Liver (tissue), 3 donors: ENCODE measurements around the gene MTMR2.

Experiments
- EGR1 ChIP-seq, 2 donors: IDR thresholded peaks; 2 replicates each; pipeline ENCODE4 v1.6.1; 2016 to 2018; ENCODE audit warnings: antibody characterized with exemption in 2 of 2, low read depth in 2 of 2
- GABPA ChIP-seq, 2 donors: IDR thresholded peaks in 1 of 2; conservative IDR thresholded peaks in 1 of 2; 2 replicates each; pipeline ENCODE4 v1.6.1; 2016; ENCODE audit warnings: antibody characterized with exemption in 2 of 2, mild to moderate bottlenecking in 1 of 2, moderate library complexity in 1 of 2
- JUND ChIP-seq, 2 donors: IDR thresholded peaks; 2 replicates each; pipeline ENCODE4 v1.6.1; 2016; ENCODE audit warnings: antibody characterized with exemption in 2 of 2
- RAD21 ChIP-seq, 2 donors: IDR thresholded peaks; 2 replicates each; pipeline ENCODE4 v1.6.1; 2016; ENCODE audit warnings: antibody characterized with exemption in 2 of 2, mild to moderate bottlenecking in 2 of 2
- TAF1 ChIP-seq: conservative IDR thresholded peaks from 2 replicates; pipeline ENCODE4 v1.6.1; 2016; ENCODE audit warnings: antibody characterized with exemption, mild to moderate bottlenecking
- TF ChIP-seq, protein P1 (sequence below): IDR thresholded peaks from 2 replicates; pipeline ENCODE4 v1.6.1; 2016; ENCODE audit warnings: antibody characterized with exemption, mild to moderate bottlenecking
- TF ChIP-seq, protein P2 (sequence below): IDR thresholded peaks from 2 replicates; pipeline ENCODE4 v1.6.1; 2016; ENCODE audit warnings: antibody characterized with exemption
- TF ChIP-seq, protein P3 (sequence below): fragments of 150-350 bp; IDR thresholded peaks from 2 replicates; pipeline ENCODE4 v1.5.1; 2017; ENCODE audit warnings: improper control_type of control experiment, low read depth, low read length; ENCODE audit not compliant: missing input control
- TF ChIP-seq, protein P4 (sequence below): IDR thresholded peaks from 2 replicates; pipeline ENCODE4 v1.6.1; 2016; ENCODE audit warnings: antibody characterized with exemption
- donor health status: healthy.
- donor health status: healthy.

DNA sequence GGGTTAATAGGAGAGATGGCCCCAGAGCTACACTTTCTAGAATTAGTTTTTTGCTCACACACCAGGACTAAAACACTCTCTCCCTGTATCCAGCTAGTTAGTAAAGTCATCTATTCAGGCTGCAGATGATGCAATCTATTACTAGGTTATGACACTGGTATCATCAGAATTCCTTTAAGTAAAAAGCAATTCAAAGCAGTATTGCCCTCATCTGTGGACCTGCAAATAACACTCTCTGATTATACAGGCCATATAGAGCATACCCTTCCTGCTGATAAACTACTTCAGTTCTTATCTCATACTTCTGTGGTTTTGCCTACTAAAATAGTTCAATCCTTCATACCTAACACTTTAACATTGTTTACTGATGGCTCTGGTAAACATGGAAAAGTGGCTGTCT, 13.5 kb upstream of the MTMR2 start:
- TF ChIP-seq, protein P1, sequence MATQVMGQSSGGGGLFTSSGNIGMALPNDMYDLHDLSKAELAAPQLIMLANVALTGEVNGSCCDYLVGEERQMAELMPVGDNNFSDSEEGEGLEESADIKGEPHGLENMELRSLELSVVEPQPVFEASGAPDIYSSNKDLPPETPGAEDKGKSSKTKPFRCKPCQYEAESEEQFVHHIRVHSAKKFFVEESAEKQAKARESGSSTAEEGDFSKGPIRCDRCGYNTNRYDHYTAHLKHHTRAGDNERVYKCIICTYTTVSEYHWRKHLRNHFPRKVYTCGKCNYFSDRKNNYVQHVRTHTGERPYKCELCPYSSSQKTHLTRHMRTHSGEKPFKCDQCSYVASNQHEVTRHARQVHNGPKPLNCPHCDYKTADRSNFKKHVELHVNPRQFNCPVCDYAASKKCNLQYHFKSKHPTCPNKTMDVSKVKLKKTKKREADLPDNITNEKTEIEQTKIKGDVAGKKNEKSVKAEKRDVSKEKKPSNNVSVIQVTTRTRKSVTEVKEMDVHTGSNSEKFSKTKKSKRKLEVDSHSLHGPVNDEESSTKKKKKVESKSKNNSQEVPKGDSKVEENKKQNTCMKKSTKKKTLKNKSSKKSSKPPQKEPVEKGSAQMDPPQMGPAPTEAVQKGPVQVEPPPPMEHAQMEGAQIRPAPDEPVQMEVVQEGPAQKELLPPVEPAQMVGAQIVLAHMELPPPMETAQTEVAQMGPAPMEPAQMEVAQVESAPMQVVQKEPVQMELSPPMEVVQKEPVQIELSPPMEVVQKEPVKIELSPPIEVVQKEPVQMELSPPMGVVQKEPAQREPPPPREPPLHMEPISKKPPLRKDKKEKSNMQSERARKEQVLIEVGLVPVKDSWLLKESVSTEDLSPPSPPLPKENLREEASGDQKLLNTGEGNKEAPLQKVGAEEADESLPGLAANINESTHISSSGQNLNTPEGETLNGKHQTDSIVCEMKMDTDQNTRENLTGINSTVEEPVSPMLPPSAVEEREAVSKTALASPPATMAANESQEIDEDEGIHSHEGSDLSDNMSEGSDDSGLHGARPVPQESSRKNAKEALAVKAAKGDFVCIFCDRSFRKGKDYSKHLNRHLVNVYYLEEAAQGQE: no peak
- TF ChIP-seq, protein P2, sequence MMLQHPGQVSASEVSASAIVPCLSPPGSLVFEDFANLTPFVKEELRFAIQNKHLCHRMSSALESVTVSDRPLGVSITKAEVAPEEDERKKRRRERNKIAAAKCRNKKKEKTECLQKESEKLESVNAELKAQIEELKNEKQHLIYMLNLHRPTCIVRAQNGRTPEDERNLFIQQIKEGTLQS: no peak
- TF ChIP-seq, protein P3, sequence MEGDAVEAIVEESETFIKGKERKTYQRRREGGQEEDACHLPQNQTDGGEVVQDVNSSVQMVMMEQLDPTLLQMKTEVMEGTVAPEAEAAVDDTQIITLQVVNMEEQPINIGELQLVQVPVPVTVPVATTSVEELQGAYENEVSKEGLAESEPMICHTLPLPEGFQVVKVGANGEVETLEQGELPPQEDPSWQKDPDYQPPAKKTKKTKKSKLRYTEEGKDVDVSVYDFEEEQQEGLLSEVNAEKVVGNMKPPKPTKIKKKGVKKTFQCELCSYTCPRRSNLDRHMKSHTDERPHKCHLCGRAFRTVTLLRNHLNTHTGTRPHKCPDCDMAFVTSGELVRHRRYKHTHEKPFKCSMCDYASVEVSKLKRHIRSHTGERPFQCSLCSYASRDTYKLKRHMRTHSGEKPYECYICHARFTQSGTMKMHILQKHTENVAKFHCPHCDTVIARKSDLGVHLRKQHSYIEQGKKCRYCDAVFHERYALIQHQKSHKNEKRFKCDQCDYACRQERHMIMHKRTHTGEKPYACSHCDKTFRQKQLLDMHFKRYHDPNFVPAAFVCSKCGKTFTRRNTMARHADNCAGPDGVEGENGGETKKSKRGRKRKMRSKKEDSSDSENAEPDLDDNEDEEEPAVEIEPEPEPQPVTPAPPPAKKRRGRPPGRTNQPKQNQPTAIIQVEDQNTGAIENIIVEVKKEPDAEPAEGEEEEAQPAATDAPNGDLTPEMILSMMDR: no peak
- TF ChIP-seq JUND (IDR thresholded peaks at IDR 0.05) (no peak), TAF1 (no peak), GABPA (IDR thresholded peaks at IDR 0.05 in 1 of 2, conservative IDR thresholded peaks at IDR 0.05 in 1 of 2) (no peak), EGR1 (IDR thresholded peaks at IDR 0.05; ENCODE audit: low read depth in 2 of 2) (no peak), RAD21 (IDR thresholded peaks at IDR 0.05) (no peak)
- TF ChIP-seq, protein P4, sequence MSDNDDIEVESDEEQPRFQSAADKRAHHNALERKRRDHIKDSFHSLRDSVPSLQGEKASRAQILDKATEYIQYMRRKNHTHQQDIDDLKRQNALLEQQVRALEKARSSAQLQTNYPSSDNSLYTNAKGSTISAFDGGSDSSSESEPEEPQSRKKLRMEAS: no peak
